ENCODE data around the gene RAPGEF6.
"Not testable (repeated sequence)": the region's sequence is repeated elsewhere in the genome, so short reads cannot be mapped to it uniquely, and the experiment has no call there.

RAPGEF6 gene

GRCh38 chr5:131607903-131608540 is 27.0 kb downstream of the RAPGEF6 start:
- DNase-seq (ENCODE audit: low read depth in 2 of 2) = no peak

- DNase-seq (ENCODE audit: low read depth in 2 of 2) = no peak
Observed at GRCh38 chr5:131607418-131607817, 27.6 kb downstream of the RAPGEF6 start.

GRCh38 chr5:131605086-131605485 is 29.9 kb downstream of the RAPGEF6 start:
- DNase-seq (ENCODE audit: low read depth in 2 of 2) = no peak

GRCh38 chr5:131595088-131596033 is 39.7 kb downstream of the RAPGEF6 start:
- peak in 1 of 2 donors; percentile 23 for DNase-seq (ENCODE audit: low read depth in 2 of 2)

- DNase-seq (ENCODE audit: low read depth in 2 of 2) = no peak
Observed at GRCh38 chr5:131593921-131594320, 41.1 kb downstream of the RAPGEF6 start.

GRCh38 chr5:131593436-131593835 is 41.6 kb downstream of the RAPGEF6 start:
- DNase-seq (ENCODE audit: low read depth in 2 of 2) = not testable (repeated sequence)

- no peak for DNase-seq (ENCODE audit: low read depth in 2 of 2)
Observed at GRCh38 chr5:131589510-131590348, 45.3 kb downstream of the RAPGEF6 start.

GRCh38 chr5:131587541-131587940 is 47.5 kb downstream of the RAPGEF6 start:
- DNase-seq (ENCODE audit: low read depth in 2 of 2) = no peak

GRCh38 chr5:131581702-131582101 is 53.3 kb downstream of the RAPGEF6 start:
- DNase-seq (ENCODE audit: low read depth in 2 of 2) = no peak

GRCh38 chr5:131579917-131580671 is 54.9 kb downstream of the RAPGEF6 start:
- DNase-seq (ENCODE audit: low read depth in 2 of 2) = no peak

- no peak for DNase-seq (ENCODE audit: low read depth in 2 of 2)
Observed at GRCh38 chr5:131575660-131576227, 59.3 kb downstream of the RAPGEF6 start.

- DNase-seq (ENCODE audit: low read depth in 2 of 2) = no peak
Observed at GRCh38 chr5:131571669-131572168, 63.3 kb downstream of the RAPGEF6 start.

- no peak for DNase-seq (ENCODE audit: low read depth in 2 of 2)
Observed at GRCh38 chr5:131570757-131571156, 64.3 kb downstream of the RAPGEF6 start.

- no peak for DNase-seq (ENCODE audit: low read depth in 2 of 2)
Observed at GRCh38 chr5:131564229-131564652, 70.8 kb downstream of the RAPGEF6 start.

- no peak for DNase-seq (ENCODE audit: low read depth in 2 of 2)
Observed at GRCh38 chr5:131563434-131564228, 71.4 kb downstream of the RAPGEF6 start.

- no peak for DNase-seq (ENCODE audit: low read depth in 2 of 2)
Observed at GRCh38 chr5:131550606-131551005, 84.4 kb downstream of the RAPGEF6 start.

GRCh38 chr5:131548176-131548575 is 86.9 kb downstream of the RAPGEF6 start:
- no peak for DNase-seq (ENCODE audit: low read depth in 2 of 2)

GRCh38 chr5:131545845-131546244 is 89.2 kb downstream of the RAPGEF6 start:
- DNase-seq (ENCODE audit: low read depth in 2 of 2) = no peak

GRCh38 chr5:131542723-131543122 is 92.3 kb downstream of the RAPGEF6 start:
- DNase-seq (ENCODE audit: low read depth in 2 of 2) = no peak

GRCh38 chr5:131541762-131542161 is 93.3 kb downstream of the RAPGEF6 start:
- no peak for DNase-seq (ENCODE audit: low read depth in 2 of 2)
